Loucy (cell line): ENCODE results near the gene ACTN1.

ENCODE experiments used
- H2AFZ ChIP-seq: fragments of 200-600 bp; sonication (generic); 2 replicates; pipeline ENCODE4 v1.6.0; 2016; ENCODE audit warnings: antibody characterized with exemption, mild to moderate bottlenecking, low read length, moderate library complexity
- H3F3A ChIP-seq: fragments of 200-600 bp; 2 replicates; pipeline ENCODE4 v1.6.0; 2016; ENCODE audit warnings: antibody characterized with exemption, low read depth, mild to moderate bottlenecking
- H3K27me3 ChIP-seq: fragments of 200-600 bp; sonication (generic); 2 replicates; pipeline ENCODE4 v1.6.1; 2014; ENCODE audit warnings: low read length, mild to moderate bottlenecking; ENCODE audit not compliant: insufficient read depth, poor library complexity, severe bottlenecking
- H3K36me3 ChIP-seq: fragments of 200-600 bp; sonication (generic); 2 replicates; pipeline ENCODE4 v1.6.1; 2016; ENCODE audit warnings: low read length; ENCODE audit not compliant: insufficient read depth
- H3K4me1 ChIP-seq: fragments of 200-600 bp; sonication (generic); 2 replicates; pipeline ENCODE4 v1.5.1; 2014; ENCODE audit warnings: low read length, mild to moderate bottlenecking; ENCODE audit not compliant: insufficient read depth, poor library complexity, severe bottlenecking
- H3K4me2 ChIP-seq: fragments of 200-600 bp; sonication (generic); 2 replicates; pipeline ENCODE4 v1.6.0; 2014; ENCODE audit warnings: antibody characterized with exemption, low read length, low read depth, mild to moderate bottlenecking; ENCODE audit not compliant: poor library complexity, severe bottlenecking
- H3K4me3 ChIP-seq: fragments of 200-600 bp; sonication (generic); 2 replicates; pipeline ENCODE4 v1.5.1; 2014; ENCODE audit warnings: low read length, mild to moderate bottlenecking, mixed read lengths; ENCODE audit not compliant: poor library complexity, severe bottlenecking
- H3K79me2 ChIP-seq: fragments of 200-600 bp; sonication (generic); 2 replicates; pipeline ENCODE4 v1.6.1; 2014; ENCODE audit warnings: low read length; ENCODE audit not compliant: insufficient read depth
- H3K9ac ChIP-seq: fragments of 200-600 bp; sonication (generic); 2 replicates; pipeline ENCODE4 v1.6.0; 2014; ENCODE audit warnings: mild to moderate bottlenecking, low read depth, low read length, moderate library complexity; ENCODE audit not compliant: poor library complexity, severe bottlenecking
- H3K9me2 ChIP-seq: fragments of 200-600 bp; sonication (generic); replicated peaks from 2 replicates; pipeline ENCODE4 v1.6.1; 2016; ENCODE audit warnings: low read depth, low read length, mixed read lengths
- H3K9me3 ChIP-seq: fragments of 200-600 bp; sonication (generic); 2 replicates; pipeline ENCODE4 v1.6.1; 2014; ENCODE audit warnings: mild to moderate bottlenecking, antibody characterized with exemption, low read length, low read depth; ENCODE audit not compliant: insufficient read depth
- H4K20me1 ChIP-seq: fragments of 200-600 bp; sonication (generic); 2 replicates; pipeline ENCODE4 v1.6.0; 2014; ENCODE audit warnings: antibody characterized with exemption, low read length, mild to moderate bottlenecking; ENCODE audit not compliant: insufficient read depth, poor library complexity, severe bottlenecking
- EZH2phosphoT487 ChIP-seq: fragments of 200-600 bp; IDR thresholded peaks from 2 replicates; pipeline ENCODE4 v1.6.1; 2018; ENCODE audit warnings: antibody characterized with exemption, mild to moderate bottlenecking, moderate library complexity, borderline replicate concordance
- TF ChIP-seq, protein P1 (sequence below): fragments of 200-600 bp; sonication (generic); conservative IDR thresholded peaks from 2 replicates; pipeline ENCODE4 v1.5.1; 2014; ENCODE audit warnings: mild to moderate bottlenecking, antibody characterized with exemption, low read length

The ACTN1 gene

DNA sequence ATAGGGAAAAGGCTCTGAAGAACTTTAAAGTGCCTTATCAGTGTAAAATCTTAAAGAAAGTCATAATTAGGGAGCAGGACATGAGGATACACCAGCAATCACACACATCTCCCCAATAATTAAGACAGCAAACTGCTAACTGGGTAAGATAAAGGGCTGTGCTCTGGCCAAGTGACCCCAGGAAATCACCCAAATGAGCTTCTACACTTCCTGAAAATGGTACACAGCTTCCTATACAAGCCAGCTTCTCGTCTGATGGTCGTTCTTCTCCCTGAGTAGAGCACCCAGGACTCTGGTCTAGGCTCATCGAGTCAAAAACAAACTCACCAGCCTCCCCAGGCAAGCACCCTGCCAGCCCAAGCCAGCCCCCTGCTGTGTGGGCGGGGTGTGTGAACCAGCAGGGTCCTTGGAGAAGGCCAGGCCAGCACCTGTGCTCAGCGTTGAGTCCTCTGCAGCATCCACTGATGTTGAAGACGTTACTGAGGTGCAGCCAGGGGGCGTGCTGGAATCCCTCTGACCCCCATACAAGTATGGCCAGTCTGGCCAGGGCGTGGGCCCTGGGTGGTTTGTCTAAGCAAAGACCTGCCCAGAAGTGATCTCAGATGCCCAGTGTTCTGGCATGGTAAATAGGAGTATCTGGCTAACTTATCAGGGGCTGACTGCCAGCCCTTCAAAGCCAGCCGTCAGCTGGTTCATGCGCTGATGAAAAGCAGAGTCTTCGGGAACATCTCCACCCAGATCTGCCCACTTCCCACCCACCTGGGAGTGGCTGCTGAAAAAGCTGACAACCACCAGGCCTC lies 41.4 kb downstream of the ACTN1 start:
- H4K20me1 ChIP-seq, result peaks cover 62% of the 10 kb centered on the region
- no peak overlapping the region for H3K4me2 ChIP-seq
- H3F3A ChIP-seq, result no peaks in the 10 kb centered on the region

DNA sequence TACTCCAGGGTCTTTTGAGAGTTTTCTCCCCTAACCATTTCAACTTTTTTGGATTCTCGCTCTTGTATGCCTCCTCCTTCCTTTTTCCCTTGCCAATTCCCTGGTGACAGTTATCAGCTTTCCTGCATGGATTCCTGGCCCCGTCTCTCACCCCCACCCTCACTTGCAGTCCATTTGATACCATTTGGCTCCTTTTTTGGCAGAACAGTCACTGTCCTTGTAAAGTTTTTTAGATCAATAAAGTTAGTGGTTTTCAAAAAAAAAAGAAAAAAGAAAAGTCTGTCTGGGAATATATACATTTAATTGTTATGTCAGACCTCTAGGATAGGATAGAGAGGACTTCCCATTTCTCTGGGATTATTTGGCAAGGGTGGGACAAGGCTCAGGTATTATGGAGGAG lies 42.1 kb downstream of the ACTN1 start:
- no peaks in the 10 kb centered on the region for H3K27me3 ChIP-seq
- H3K4me2 ChIP-seq, result no peak overlapping the region
- H4K20me1 ChIP-seq, result peaks cover 59% of the 10 kb centered on the region
- H3K9me3 ChIP-seq, result no peaks in the 10 kb centered on the region
- H3K79me2 ChIP-seq, result peaks cover 95% of the 10 kb centered on the region
- H3K4me3 ChIP-seq, result no peak overlapping the region
- H3K4me1 ChIP-seq, result peaks cover 20% of the 10 kb centered on the region
- no peak overlapping the region for H2AFZ ChIP-seq
- H3K36me3 ChIP-seq, result peaks cover 18% of the 10 kb centered on the region; the same call in 1 of the 2 replicates
- TF ChIP-seq EZH2phosphoT487, result no peak
- TF ChIP-seq, protein P1, sequence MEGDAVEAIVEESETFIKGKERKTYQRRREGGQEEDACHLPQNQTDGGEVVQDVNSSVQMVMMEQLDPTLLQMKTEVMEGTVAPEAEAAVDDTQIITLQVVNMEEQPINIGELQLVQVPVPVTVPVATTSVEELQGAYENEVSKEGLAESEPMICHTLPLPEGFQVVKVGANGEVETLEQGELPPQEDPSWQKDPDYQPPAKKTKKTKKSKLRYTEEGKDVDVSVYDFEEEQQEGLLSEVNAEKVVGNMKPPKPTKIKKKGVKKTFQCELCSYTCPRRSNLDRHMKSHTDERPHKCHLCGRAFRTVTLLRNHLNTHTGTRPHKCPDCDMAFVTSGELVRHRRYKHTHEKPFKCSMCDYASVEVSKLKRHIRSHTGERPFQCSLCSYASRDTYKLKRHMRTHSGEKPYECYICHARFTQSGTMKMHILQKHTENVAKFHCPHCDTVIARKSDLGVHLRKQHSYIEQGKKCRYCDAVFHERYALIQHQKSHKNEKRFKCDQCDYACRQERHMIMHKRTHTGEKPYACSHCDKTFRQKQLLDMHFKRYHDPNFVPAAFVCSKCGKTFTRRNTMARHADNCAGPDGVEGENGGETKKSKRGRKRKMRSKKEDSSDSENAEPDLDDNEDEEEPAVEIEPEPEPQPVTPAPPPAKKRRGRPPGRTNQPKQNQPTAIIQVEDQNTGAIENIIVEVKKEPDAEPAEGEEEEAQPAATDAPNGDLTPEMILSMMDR, result no peak
- no peaks in the 10 kb centered on the region for H3F3A ChIP-seq
- H3K9me2 ChIP-seq, result no peaks in the 10 kb centered on the region
- H3K9ac ChIP-seq, result no peak overlapping the region

More for the DNA sequence above, 41.4 kb downstream of the ACTN1 start:
- peaks cover 96% of the 10 kb centered on the region for H3K79me2 ChIP-seq
- TF ChIP-seq EZH2phosphoT487, result no peak
- TF ChIP-seq, protein P1, result peak; percentile 30
- no peak overlapping the region for H3K4me3 ChIP-seq
- H2AFZ ChIP-seq, result no peak overlapping the region
- peaks cover 25% of the 10 kb centered on the region; the same call in 1 of the 2 replicates for H3K36me3 ChIP-seq
- H3K4me1 ChIP-seq, result peaks cover 20% of the 10 kb centered on the region
- H3K9ac ChIP-seq, result no peak overlapping the region
- H3K9me3 ChIP-seq, result no peaks in the 10 kb centered on the region
- H3K9me2 ChIP-seq, result no peaks in the 10 kb centered on the region
- H3K27me3 ChIP-seq, result no peaks in the 10 kb centered on the region

DNA sequence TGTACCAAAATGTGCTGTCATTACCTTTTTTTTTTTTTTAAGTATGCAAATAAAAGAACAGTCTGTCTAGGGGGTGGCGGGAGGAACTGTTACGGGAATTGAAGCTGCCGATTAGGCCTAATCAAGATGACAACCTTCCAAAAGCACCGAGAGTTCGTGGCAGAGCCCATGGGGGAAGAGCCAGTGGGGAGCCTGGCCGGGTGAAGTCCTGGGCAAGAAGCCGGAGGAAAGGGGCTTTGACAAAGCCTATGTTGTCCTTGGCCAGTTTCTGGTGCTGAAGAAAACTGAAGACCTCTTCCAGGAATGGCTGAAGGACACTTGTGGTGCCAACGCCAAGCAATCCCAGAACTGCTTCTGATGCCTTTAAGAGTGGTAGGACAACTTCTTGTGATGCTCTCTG lies 42.6 kb downstream of the ACTN1 start:
- H3K9ac ChIP-seq, result no peak overlapping the region
- no peaks in the 10 kb centered on the region for H3K9me2 ChIP-seq
- H3K4me3 ChIP-seq, result no peak overlapping the region
- H3K79me2 ChIP-seq, result peaks cover 95% of the 10 kb centered on the region
- peaks cover 20% of the 10 kb centered on the region for H3K4me1 ChIP-seq
- H3K4me2 ChIP-seq, result no peak overlapping the region
- H3K27me3 ChIP-seq, result no peaks in the 10 kb centered on the region
- no peak for TF ChIP-seq EZH2phosphoT487
- TF ChIP-seq, protein P1, result no peak
- H3K36me3 ChIP-seq, result peaks cover 13% of the 10 kb centered on the region; the same call in 1 of the 2 replicates
- H3K9me3 ChIP-seq, result no peaks in the 10 kb centered on the region
- peaks cover 56% of the 10 kb centered on the region for H4K20me1 ChIP-seq
- no peak overlapping the region for H2AFZ ChIP-seq
- no peaks in the 10 kb centered on the region for H3F3A ChIP-seq
